HG02885 (cell line): ENCODE measurements around the gene ADNP.
"Not testable (repeated sequence)": the region's sequence is repeated elsewhere in the genome, so short reads cannot be mapped to it uniquely, and the experiment has no call there.

Source experiments
- ATAC-seq: cut with Tn5 transposase; IDR thresholded peaks from one replicate; pipeline ENCODE4 v1.9.1; 2021; ENCODE audit warnings: mild to moderate bottlenecking; ENCODE audit not compliant: unreplicated experiment, poor library complexity

The ADNP gene

GRCh38 chr20:50909413-50909812, 21.8 kb downstream of the ADNP start:
- ATAC-seq, result no peak

- ATAC-seq, result no peak
Observed at GRCh38 chr20:50904067-50904570, 27.1 kb downstream of the ADNP start.

GRCh38 chr20:50903353-50904051, 27.7 kb downstream of the ADNP start:
- no peak for ATAC-seq

GRCh38 chr20:50901301-50901700, 29.9 kb downstream of the ADNP start:
- no peak for ATAC-seq

GRCh38 chr20:50900261-50900660, 31.0 kb downstream of the ADNP start:
- ATAC-seq, result no peak

GRCh38 chr20:50898475-50898874, 32.8 kb downstream of the ADNP start:
- ATAC-seq, result no peak

- no peak for ATAC-seq
Observed at GRCh38 chr20:50895111-50895830, 36.0 kb downstream of the ADNP start.

- no peak for ATAC-seq
Observed at GRCh38 chr20:50893620-50894019, 37.6 kb downstream of the ADNP start.

- no peak for ATAC-seq
Observed at GRCh38 chr20:50892394-50892793, 38.8 kb downstream of the ADNP start.

- ATAC-seq, result no peak
Observed at GRCh38 chr20:50891138-50891537, 40.1 kb downstream of the ADNP start.

GRCh38 chr20:50887576-50887975, 43.7 kb downstream of the ADNP start:
- no peak for ATAC-seq

GRCh38 chr20:50886184-50886790, 45.0 kb downstream of the ADNP start:
- no peak for ATAC-seq

GRCh38 chr20:50885781-50886180, 45.5 kb downstream of the ADNP start:
- ATAC-seq, result no peak

GRCh38 chr20:50885068-50885467, 46.2 kb downstream of the ADNP start:
- no peak for ATAC-seq

- ATAC-seq, result no peak
Observed at GRCh38 chr20:50883856-50884255, 47.4 kb downstream of the ADNP start.

- not testable (repeated sequence) for ATAC-seq
Observed at GRCh38 chr20:50881759-50882424, 49.3 kb downstream of the ADNP start.

GRCh38 chr20:50879649-50880550, 51.3 kb downstream of the ADNP start:
- ATAC-seq, result no peak

- no peak for ATAC-seq
Observed at GRCh38 chr20:50877232-50877743, 53.9 kb downstream of the ADNP start.

- ATAC-seq, result no peak
Observed at GRCh38 chr20:50876816-50877215, 54.4 kb downstream of the ADNP start.
